Suprapubic skin (tissue), 3 donors: Measurements from ENCODE around the gene EIPR1.

Experiments
- POLR2A ChIP-seq, 2 donors: fragments of 450-650 bp; IDR thresholded peaks; one replicate each; pipeline ENCODE4 v1.6.1; 2017; ENCODE audit warnings: antibody characterized with exemption in 2 of 2, mild to moderate bottlenecking in 2 of 2, moderate library complexity in 2 of 2
- TF ChIP-seq, protein P1 (sequence below), 2 donors: fragments of 200-600 bp in 1 of 2; fragments of 450-650 bp in 1 of 2; sonication (generic) in 1 of 2; IDR thresholded peaks; one replicate each; pipeline ENCODE4 v1.5.1; 2016 to 2019; ENCODE audit warnings: antibody characterized with exemption in 2 of 2, mild to moderate bottlenecking in 1 of 2, moderate library complexity in 1 of 2

DNA sequence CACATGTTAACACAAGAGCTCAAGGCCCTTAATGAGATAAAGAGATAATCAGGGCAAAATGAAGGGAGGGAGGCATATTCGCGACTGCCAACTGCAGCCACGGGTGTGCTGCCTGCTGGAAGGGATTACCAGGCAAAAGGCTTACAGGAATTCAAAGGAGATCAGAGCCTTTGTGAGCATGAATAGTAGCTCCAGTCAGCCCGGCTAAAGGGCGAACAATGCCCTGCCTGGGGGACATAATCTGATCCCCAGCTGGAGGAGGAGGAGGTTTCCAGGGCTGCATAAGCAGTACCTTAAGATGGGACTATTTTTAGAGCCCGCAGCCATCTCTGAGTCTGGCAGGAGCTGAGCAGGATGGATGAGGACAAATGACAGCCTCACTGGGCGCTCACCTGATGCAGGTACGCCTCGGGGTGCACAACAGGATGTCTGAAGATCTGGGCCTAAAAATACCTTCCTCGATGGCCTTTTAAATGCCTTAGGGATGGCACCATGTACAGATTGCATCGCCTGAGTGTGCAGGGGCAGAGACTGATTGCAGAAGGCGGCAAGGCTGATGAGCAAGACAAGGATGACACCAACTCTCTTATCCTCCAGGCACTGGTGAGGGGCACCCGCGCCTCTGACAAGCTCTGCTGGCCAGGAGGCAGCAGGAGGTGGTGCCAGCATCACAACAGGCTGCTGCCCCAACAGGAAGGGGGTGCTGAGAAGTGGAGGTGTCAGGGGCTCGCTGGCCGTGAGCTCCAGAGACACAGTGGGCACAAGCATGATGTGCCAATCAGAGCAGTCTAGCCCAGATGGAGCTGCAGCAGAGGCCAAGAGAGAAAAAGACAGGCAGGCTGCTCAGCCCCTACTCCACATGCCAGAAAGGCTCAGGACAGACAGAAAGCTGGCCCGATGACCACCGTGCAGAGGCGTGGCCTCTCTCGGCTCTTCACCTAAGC, 111.4 kb downstream of the EIPR1 start:
- TF ChIP-seq, protein P1, sequence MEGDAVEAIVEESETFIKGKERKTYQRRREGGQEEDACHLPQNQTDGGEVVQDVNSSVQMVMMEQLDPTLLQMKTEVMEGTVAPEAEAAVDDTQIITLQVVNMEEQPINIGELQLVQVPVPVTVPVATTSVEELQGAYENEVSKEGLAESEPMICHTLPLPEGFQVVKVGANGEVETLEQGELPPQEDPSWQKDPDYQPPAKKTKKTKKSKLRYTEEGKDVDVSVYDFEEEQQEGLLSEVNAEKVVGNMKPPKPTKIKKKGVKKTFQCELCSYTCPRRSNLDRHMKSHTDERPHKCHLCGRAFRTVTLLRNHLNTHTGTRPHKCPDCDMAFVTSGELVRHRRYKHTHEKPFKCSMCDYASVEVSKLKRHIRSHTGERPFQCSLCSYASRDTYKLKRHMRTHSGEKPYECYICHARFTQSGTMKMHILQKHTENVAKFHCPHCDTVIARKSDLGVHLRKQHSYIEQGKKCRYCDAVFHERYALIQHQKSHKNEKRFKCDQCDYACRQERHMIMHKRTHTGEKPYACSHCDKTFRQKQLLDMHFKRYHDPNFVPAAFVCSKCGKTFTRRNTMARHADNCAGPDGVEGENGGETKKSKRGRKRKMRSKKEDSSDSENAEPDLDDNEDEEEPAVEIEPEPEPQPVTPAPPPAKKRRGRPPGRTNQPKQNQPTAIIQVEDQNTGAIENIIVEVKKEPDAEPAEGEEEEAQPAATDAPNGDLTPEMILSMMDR (IDR thresholded peaks at IDR 0.05): no peak
- TF ChIP-seq POLR2A (IDR thresholded peaks at IDR 0.05): no peak
